HG03139 (cell line): ENCODE data around the gene TIAM2.
"Not testable (repeated sequence)": the region's sequence is repeated elsewhere in the genome, so short reads cannot be mapped to it uniquely, and the experiment has no call there.

Experiments used
- ATAC-seq: cut with Tn5 transposase; IDR thresholded peaks from one replicate; pipeline ENCODE4 v1.9.1; 2021; ENCODE audit not compliant: unreplicated experiment

The TIAM2 gene

GRCh38 chr6:155090166-155090565, 95.1 kb downstream of the TIAM2 start:
- ATAC-seq, result no peak

- no peak for ATAC-seq
Observed at GRCh38 chr6:155091756-155092155, 96.6 kb downstream of the TIAM2 start.

DNA sequence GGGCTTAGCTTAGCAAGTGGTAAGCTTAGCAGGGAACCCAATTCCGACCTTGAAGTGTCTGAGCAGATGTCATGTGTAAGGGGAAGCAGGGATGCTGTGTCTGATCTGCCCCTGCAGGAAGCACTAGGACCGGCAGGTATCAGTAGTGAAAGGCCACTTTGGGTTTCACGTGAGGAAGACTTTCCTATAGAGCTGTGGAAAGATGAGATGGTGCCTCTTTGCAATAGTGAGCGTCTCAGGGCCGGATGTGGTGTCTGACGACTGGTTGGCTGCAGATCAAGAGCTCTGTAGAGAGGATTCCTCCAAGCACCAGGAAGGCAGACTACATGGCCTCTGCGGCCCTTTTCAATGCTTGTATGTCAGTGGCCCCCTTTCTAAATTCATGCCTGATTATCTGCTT, 98.3 kb downstream of the TIAM2 start:
- ATAC-seq, result no peak

GRCh38 chr6:155100087-155100486, 105.0 kb downstream of the TIAM2 start:
- no peak for ATAC-seq

- ATAC-seq, result no peak
Observed at GRCh38 chr6:155100591-155100990, 105.5 kb downstream of the TIAM2 start.

DNA sequence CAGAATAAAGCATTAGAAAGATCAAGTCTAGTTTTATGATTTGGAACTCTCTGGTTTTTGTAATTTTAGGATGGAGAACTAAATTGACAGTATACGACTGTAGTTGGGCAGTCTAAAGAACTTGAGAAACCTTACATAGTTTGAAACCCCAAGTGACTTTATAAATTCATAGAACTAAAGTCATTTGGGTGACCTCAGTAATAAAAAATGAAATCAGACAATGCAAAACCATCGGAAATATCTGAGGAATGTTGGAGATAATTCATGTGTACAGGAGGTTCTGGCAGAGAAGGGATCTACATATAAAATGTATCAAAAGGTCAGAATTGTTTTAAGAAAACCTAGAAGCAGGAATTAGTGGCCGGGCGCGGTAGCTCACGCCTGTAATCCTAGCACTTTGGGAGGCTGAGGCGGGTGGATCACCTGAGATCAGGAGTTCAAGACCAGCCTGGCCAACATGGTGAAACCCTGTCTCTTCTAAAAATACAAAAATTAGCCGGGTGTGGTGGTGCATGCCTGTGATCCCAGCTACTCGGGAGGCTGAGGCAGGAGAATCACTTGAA, 108.0 kb downstream of the TIAM2 start:
- not testable (repeated sequence) for ATAC-seq

DNA sequence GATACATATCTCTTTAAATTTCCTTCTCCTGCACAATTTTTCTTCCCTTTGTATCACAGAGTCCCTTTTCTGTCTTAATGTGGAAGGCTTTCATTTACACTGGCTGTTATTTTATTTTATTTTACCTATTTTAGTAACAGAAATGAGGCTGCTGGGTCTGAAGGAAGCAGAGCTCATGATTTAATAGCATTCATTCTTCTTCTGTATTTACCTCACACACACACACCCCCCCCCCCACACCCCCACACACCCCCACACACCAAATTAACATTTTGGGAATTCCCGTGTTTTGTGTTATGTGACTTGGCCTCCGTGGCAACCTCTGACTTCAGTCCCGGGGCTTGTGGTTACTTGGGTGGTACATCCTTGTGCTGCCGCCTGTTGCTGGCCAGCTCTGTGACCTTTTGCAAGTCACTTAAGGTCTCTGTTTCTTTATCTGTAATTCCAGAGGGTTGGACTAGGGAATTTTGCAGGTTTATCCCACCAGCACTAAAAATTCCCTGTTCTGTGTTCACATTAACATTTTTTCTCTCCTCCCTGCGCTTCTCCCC, 108.8 kb downstream of the TIAM2 start:
- no peak for ATAC-seq

DNA sequence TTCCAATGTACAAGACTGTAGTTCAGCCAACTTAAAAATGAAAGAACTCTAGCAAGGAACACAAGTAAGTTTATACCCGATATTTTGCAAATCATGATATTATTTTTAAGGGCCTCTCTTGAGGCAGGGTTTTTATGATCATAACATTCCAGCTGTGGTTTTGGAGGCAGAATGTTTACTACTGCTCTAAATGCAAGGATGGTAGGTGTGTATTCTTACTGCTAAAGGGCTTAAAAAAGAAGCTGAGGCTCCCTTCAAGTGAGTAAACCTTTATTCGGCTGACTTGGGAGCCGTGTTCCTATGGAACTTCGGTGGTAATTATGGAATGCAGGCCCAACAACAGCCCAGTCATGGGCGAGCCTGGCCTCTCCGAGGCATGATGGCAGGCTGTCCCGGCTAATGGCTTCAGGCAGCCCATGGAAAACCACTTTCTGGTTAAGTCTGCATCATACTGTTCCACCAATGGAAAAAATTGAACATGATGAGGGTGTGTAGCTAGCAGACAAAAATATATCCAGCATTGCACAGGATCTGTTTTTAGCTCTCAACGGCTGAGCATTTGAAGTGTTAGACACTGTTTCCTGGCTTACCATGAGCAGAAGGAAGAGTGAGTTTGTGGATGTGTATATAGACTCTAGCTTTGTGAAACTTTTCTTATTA, 111.5 kb downstream of the TIAM2 start:
- ATAC-seq, result no peak

DNA sequence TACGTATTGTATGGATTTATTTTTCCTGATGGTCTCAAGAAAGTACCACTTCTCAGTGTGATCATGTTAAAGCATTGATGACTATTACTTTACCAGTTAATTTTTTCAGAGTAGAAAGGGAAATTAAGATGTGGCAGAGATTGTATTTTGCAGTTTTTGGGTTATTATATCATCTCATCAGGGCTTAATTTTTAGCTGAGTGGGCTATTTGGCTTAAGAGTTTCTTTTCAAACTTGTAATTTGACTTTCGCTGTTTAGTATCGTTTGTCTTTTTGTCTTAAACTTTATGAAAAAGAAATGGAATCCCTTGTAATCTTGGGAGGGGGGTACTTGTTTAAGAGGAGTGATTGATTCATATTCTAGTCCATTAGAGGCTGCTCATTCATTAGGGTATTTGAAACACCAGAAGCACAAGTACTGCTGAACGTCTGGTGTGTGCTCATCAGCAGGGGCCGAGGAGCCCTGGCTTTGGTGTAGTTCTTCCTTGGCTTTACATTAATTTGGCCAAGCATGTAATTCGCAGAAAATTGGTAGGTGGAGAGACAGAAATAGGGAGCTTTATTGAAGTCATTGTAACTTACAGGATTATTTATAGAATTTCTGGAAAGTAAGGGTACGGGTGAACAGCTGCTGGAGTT, 112.4 kb downstream of the TIAM2 start:
- no peak for ATAC-seq

DNA sequence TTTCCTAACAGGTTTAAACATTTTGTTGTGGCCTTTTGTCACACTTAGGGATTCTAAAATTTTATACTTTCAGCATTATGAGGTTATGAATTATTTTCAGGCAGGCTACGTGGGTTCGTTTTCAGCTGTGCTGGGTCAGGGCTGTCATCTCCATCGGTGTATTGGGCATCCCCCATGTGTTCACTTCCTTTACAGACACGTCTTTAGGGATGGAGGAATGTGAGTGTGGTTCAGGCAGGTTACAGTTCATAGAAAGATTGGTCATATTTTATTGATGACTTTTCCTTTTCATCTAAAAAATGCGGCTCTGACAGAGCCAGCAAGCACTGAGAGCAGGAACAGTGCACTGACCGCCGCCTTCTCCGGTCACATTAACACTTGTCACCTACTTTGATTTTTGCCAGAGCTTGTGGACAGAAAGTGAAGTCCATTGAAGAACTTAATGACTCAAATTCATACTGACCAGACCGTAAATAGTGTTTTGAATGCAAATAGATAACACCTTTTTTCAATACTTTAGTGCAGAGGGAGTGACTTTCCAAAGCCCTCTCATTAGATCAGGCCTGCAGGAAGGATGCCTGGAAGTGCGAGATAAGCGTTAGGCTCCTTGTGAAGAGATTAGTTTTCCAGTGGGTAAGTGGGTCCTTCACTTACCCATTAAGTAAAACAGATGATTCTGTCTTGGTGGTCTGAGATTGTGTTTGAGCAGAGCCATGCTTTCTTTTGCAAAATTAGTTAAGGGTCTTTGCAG, 113.1 kb downstream of the TIAM2 start:
- no peak for ATAC-seq

GRCh38 chr6:155110721-155111120, 115.6 kb downstream of the TIAM2 start:
- no peak for ATAC-seq

- ATAC-seq, result no peak
Observed at GRCh38 chr6:155112757-155113156, 117.6 kb downstream of the TIAM2 start.

GRCh38 chr6:155115893-155116570, 120.9 kb downstream of the TIAM2 start:
- ATAC-seq, result no peak

DNA sequence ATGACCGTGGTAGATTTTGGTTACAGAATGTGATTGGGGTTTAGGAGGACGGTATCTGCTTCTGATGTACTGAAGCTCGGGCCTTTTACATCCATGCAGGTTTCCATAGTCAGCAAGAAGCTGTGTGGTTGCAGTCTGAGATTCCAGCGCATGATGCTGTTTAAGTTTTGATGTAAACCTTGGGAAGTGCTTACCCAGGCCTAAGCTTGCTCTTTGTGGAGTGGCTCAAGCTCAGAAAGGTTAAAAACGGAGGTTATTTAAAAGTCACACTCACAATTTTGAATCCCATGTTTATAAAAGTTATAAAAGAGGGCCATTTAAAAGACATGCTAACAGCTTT, 121.4 kb downstream of the TIAM2 start:
- ATAC-seq, result no peak

DNA sequence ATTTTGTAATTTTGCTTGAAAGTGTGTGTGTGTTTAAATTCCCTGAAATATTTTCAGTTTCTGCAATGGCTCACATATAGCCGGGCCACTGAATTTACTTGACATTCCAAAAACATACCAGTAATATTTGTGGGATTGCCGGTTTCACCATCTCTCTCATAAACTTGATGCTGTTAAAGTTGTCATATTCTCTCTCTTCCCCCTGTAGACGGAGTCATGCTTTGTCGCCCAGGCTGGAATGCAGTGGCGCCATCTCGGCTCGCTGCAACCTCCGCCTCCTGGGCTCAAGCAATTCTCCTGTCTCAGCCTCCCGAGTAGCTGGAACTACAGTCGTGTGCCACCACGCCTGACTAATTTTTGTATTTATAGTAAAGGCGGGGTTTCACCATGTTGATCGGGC, 122.1 kb downstream of the TIAM2 start:
- no peak for ATAC-seq

GRCh38 chr6:155117785-155118184, 122.7 kb downstream of the TIAM2 start:
- no peak for ATAC-seq

DNA sequence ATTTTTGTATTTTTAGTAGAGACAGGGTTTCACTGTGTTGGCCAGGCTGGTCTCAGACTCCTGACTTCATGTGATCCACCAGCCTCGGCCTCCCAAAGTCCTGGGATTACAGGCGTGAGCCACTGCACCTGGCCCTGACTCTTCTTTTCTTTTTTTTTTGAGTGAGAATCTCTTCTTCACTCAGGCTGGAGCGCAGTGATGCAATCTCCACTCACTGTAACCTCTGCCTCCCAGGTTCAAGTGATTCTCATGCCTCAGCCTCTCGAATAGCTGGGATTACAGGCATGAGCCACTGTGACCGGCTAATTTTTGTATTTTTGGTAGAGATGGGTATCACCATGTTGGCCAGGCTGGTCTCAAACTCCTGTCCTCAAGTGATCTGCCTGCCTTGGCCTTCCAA, 124.1 kb downstream of the TIAM2 start:
- ATAC-seq, result not testable (repeated sequence)

DNA sequence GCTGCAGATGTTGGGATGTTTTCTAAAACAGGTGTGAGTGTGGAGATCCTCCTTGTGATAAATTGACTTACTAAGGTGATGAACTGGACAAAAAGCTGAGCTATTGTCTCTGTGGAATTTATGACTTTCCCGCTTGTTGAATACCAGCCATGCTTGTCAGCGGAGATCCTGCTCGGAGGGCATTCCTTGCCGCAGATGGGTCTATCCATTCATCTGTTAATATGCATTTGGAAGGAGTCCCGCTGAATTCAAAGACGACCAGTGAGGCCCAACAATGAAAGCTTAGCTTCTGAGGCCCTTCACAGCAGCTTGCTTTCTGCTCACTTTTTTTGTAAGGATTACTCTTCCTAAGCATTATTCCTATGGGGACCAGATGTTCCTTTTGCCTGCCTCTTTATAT, 124.9 kb downstream of the TIAM2 start:
- ATAC-seq, result no peak

GRCh38 chr6:155121294-155121693, 126.2 kb downstream of the TIAM2 start:
- no peak for ATAC-seq

DNA sequence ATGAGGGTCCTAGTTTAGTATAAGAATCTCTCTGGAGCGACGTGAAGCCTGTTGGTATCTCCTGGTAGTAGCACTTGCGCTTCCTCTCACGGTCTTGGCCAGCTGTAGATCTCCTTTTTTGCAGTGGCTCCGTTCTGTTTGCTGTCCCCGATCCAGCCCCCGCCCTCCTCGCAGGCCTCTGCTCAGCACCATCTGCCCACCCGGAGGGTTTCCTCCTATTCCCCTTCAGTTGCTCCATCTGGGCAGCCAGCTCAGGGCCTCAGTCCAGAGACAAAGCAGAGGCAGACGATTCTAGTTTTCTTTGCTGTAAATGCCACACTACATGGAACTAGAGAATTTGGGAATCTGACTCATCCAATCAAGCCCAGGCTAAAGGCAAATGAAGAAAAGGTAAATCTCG, 126.6 kb downstream of the TIAM2 start:
- no peak for ATAC-seq
